Endothelial cell of umbilical vein (primary cell): ENCODE results near the gene IFIT3. TPM values are rescaled to one million over a fixed set of nuclear protein-coding genes. Genes with fewer than 3 reads are reported as not detected.

ENCODE experiments used
- BruUV-seq: library from RNA; stranded (reverse); fragments of 400-500 nt; replicated peaks from 2 replicates; lab custom pipeline; 2021; lab: Mats Ljungman, UMichigan
- CTCF ChIA-PET: fragments of 300-600, 350-600 bp; sonication (Branson Sonifier 250); formaldehyde crosslinking; loops from one replicate; lab custom pipeline; 2021; ENCODE audit warnings: antibody characterized with exemption, inconsistent platforms; lab: Charles Lee
- POLR2A ChIA-PET: fragments of 300-600, 350-600 bp; sonication (Branson Sonifier 250); formaldehyde crosslinking; loops from one replicate; lab custom pipeline; 2021; ENCODE audit warnings: antibody characterized with exemption, inconsistent platforms; lab: Charles Lee
- DNase-seq: peaks from one replicate; pipeline ENCODE4 v3.0.0-alpha.2; 2011; ENCODE audit warnings: low read depth, low spot score
- FAIRE-seq: peaks from 2 replicates; lab custom pipeline; 2011; peaks lifted over from hg19 to GRCh38; lab: Jason Lieb, UNC
- H2AFZ ChIP-seq: 2 replicates; pipeline ENCODE4 v1.6.0; 2012; ENCODE audit warnings: low read depth, low read length, control low read depth, inconsistent platforms
- H3K27ac ChIP-seq: 2 replicates; pipeline ENCODE4 v1.5.1; 2011; ENCODE audit warnings: low read depth, mild to moderate bottlenecking, control low read depth, low read length, moderate library complexity; ENCODE audit not compliant: insufficient read depth
- H3K27me3 ChIP-seq, 2 experiments: 2 replicates each; pipeline versions ENCODE4 v1.6.0 to v1.6.1; 2011; ENCODE audit warnings: low read length in 2 of 2, mixed read lengths in 1 of 2; ENCODE audit not compliant: control insufficient read depth in 2 of 2, insufficient read depth in 2 of 2
- H3K36me3 ChIP-seq, 2 experiments: 2 replicates in 1 of 2; 3 replicates in 1 of 2; pipeline ENCODE4 v1.5.1; 2011; ENCODE audit warnings: low read length in 2 of 2, mild to moderate bottlenecking in 1 of 2, moderate library complexity in 1 of 2; ENCODE audit not compliant: control insufficient read depth in 2 of 2, insufficient read depth in 2 of 2; ENCODE audit errors: extremely low read depth in 1 of 2
- H3K4me1 ChIP-seq: 3 replicates; pipeline ENCODE4 v1.5.1; 2011; ENCODE audit warnings: mild to moderate bottlenecking, low read length; ENCODE audit not compliant: control insufficient read depth, insufficient read depth; ENCODE audit errors: extremely low read depth
- H3K4me2 ChIP-seq: 2 replicates; pipeline ENCODE4 v1.6.1; 2011; ENCODE audit warnings: low read length, control low read depth, mixed read lengths; ENCODE audit not compliant: insufficient read depth
- H3K4me3 ChIP-seq, 3 experiments: fragments of 200-600 bp in 1 of 3; sonication (generic), shearing (Covaris generic) in 1 of 3; replicated peaks in 1 of 3; 2 replicates each; pipeline ENCODE4 v1.5.1; 2011 to 2016; ENCODE audit warnings: control low read depth in 3 of 3, low read length in 3 of 3, mild to moderate bottlenecking in 2 of 3, inconsistent platforms in 1 of 3, low read depth in 1 of 3, moderate library complexity in 1 of 3; ENCODE audit not compliant: insufficient read depth in 1 of 3
- H3K79me2 ChIP-seq: 2 replicates; pipeline ENCODE4 v1.6.0; 2012; ENCODE audit warnings: low read length, inconsistent platforms; ENCODE audit not compliant: control insufficient read depth, insufficient read depth
- H3K9ac ChIP-seq: replicated peaks from 2 replicates; pipeline ENCODE3; 2011; ENCODE audit warnings: low read length, control low read depth; ENCODE audit not compliant: insufficient read depth; ENCODE audit errors: extremely low read depth
- H3K9me1 ChIP-seq: replicated peaks from 3 replicates; pipeline ENCODE4 v1.6.0; 2011; ENCODE audit warnings: mild to moderate bottlenecking, low read length; ENCODE audit not compliant: control insufficient read depth, insufficient read depth; ENCODE audit errors: extremely low read depth
- H3K9me3 ChIP-seq: replicated peaks from 2 replicates; pipeline ENCODE4 v1.5.1; 2012; ENCODE audit warnings: low read length, inconsistent platforms; ENCODE audit not compliant: control insufficient read depth, insufficient read depth
- H4K20me1 ChIP-seq: replicated peaks from 2 replicates; pipeline ENCODE3; 2011; ENCODE audit warnings: mild to moderate bottlenecking, low read length; ENCODE audit not compliant: control insufficient read depth, insufficient read depth; ENCODE audit errors: extremely low read depth
- EZH2 ChIP-seq: IDR thresholded peaks from 2 replicates; pipeline ENCODE4 v1.6.1; 2012; ENCODE audit warnings: borderline replicate concordance, low read depth, mild to moderate bottlenecking, moderate library complexity, low read length, inconsistent platforms; ENCODE audit not compliant: severe bottlenecking
- FOS ChIP-seq: IDR thresholded peaks from 2 replicates; pipeline ENCODE4 v1.6.1; 2011; ENCODE audit warnings: mild to moderate bottlenecking, low read length, moderate library complexity, borderline replicate concordance; ENCODE audit not compliant: insufficient read depth
- GATA2 ChIP-seq: IDR thresholded peaks from 2 replicates; pipeline ENCODE4 v1.7.0; 2011; ENCODE audit warnings: low read depth, mild to moderate bottlenecking, moderate library complexity, mixed read lengths, low read length; ENCODE audit not compliant: insufficient read length, insufficient read depth
- JUN ChIP-seq: IDR thresholded peaks from 2 replicates; pipeline ENCODE4 v1.6.1; 2011; ENCODE audit warnings: borderline replicate concordance, low read depth; ENCODE audit not compliant: insufficient read length, insufficient read depth
- MYC ChIP-seq: IDR thresholded peaks from one replicate; pipeline ENCODE4 v1.6.1; 2011; ENCODE audit warnings: mild to moderate bottlenecking, low read depth, low read length
- POLR2A ChIP-seq: IDR thresholded peaks from 2 replicates; pipeline ENCODE4 v1.6.1; 2012; ENCODE audit warnings: low read depth, mild to moderate bottlenecking, control low read depth, low read length
- POLR2AphosphoS5 ChIP-seq: IDR thresholded peaks from 2 replicates; pipeline ENCODE4 v1.6.1; 2012; ENCODE audit warnings: low read depth, mild to moderate bottlenecking, control low read depth, low read length, moderate library complexity; ENCODE audit not compliant: insufficient read depth
- dilution Hi-C: fragments of 300-500 bp; cut with MboI; formaldehyde crosslinking; loops from one replicate; pipeline ENCODE4 v1.15.0; 2019; ENCODE audit warnings: low sequenced_read_pairs; ENCODE audit not compliant: extremely low pct_ligation_motif_present
- intact Hi-C: fragments of 100-400 bp; cut with micrococcal nuclease; formaldehyde crosslinking; loops from one replicate; pipeline ENCODE4 v1.10.0; 2022
- polyA plus RNA-seq, 4 experiments: library from polyadenylated mRNA; depleted of rRNA in 3 of 4; stranded (reverse) in 3 of 4; unstranded in 1 of 4; fragments of >200 nt; gene quantifications; 2 replicates each; pipeline versions ENCODE4 v1.2.1 to v1.2.3, GENCODE V29; 2011 to 2012; ENCODE audit warnings: missing spikeins in 1 of 4
- total RNA-seq: library from RNA; stranded (reverse); gene quantifications from 2 replicates; pipeline ENCODE4 v1.2.3, GENCODE V29; 2021
- TF ChIP-seq, protein P1 (sequence below): IDR thresholded peaks from 2 replicates; pipeline ENCODE4 v1.6.1; 2011; ENCODE audit not compliant: insufficient read depth, insufficient read length
- TF ChIP-seq, protein P2 (sequence below), 2 donors: IDR thresholded peaks; 1 replicate in 1 of 2; 2 replicates in 1 of 2; pipeline ENCODE4 v1.5.1; 2011; ENCODE audit warnings: low read length in 2 of 2, mild to moderate bottlenecking in 2 of 2, moderate library complexity in 2 of 2, control low read depth in 1 of 2, inconsistent platforms in 1 of 2, low read depth in 1 of 2; ENCODE audit not compliant: insufficient read depth in 1 of 2; ENCODE audit errors: extremely low read depth in 1 of 2

IFIT3 gene
- total and polyA plus RNA-seq, 2 donors (not counting 3 experiments of a cell fraction or from before 2014, with no cell fraction given) = 1.2 to 3.1 TPM

- peak overlapping the region; percentile 37 for H3K4me2 ChIP-seq
- H2AFZ ChIP-seq = no peak overlapping the region
- H3K4me1 ChIP-seq = peaks cover 11% of the 10 kb centered on the region
- TF ChIP-seq, protein P1, sequence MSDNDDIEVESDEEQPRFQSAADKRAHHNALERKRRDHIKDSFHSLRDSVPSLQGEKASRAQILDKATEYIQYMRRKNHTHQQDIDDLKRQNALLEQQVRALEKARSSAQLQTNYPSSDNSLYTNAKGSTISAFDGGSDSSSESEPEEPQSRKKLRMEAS = peak; percentile 42
- TF ChIP-seq POLR2A (no peak), GATA2 (no peak), MYC (no peak)
- CTCF ChIA-PET = interaction anchor here (1.0 to 1.3 kb wide), 2 partner anchors 72 to 116 kb away, joined by 3 read pairs; partner anchors contain the start of gene IFIT2
- peaks cover 6 to 9% of the 10 kb centered on the region in 2 experiments for H3K27me3 ChIP-seq
- peak; percentile 99 for DNase-seq
- H3K27ac ChIP-seq = no peak overlapping the region
- dilution Hi-C loops (no loop called here), intact Hi-C loops (no loop called here)
- H3K9me3 ChIP-seq = no peaks in the 10 kb centered on the region
- H3K36me3 ChIP-seq = no peaks in the 10 kb centered on the region
- no peaks in the 10 kb centered on the region for H4K20me1 ChIP-seq
- BruUV-seq = no TSS peak
- no peaks in the 10 kb centered on the region for H3K79me2 ChIP-seq
- H3K9me1 ChIP-seq = no peaks in the 10 kb centered on the region
- H3K4me3 ChIP-seq = no peak overlapping the region
- peak; percentile 90 for FAIRE-seq
- H3K9ac ChIP-seq = no peak overlapping the region
- POLR2A ChIA-PET = interaction anchor here (0.7 kb wide), 1 partner anchor 72 kb away, joined by 3 read pairs; the partner anchor contains the start of gene IFIT2
These were observed 46.3 kb downstream of the IFIT3 start for GRCh38 chr10:89373916-89374711.

GRCh38 chr10:89374713-89375141 lies 46.9 kb downstream of the IFIT3 start:
- no peak overlapping the region for H2AFZ ChIP-seq
- H3K4me1 ChIP-seq = peaks cover 11% of the 10 kb centered on the region
- dilution Hi-C loops = no loop called here
- H3K27me3 ChIP-seq = peaks cover 6 to 8% of the 10 kb centered on the region in 2 experiments
- no peaks in the 10 kb centered on the region for H3K9me3 ChIP-seq
- DNase-seq (peak; percentile 56), FAIRE-seq (no peak)
- H3K9ac ChIP-seq = no peak overlapping the region
- H3K27ac ChIP-seq = no peak overlapping the region
- no peaks in the 10 kb centered on the region for H3K36me3 ChIP-seq
- ChIA-PET CTCF (interaction anchor here (1.0 to 1.3 kb wide), 2 partner anchors 72 to 117 kb away, joined by 3 read pairs; partner anchors contain the start of gene IFIT2), POLR2A (no interaction called here)
- H3K4me2 ChIP-seq = no peak overlapping the region
- intact Hi-C loops = no loop called here
- no peak overlapping the region for H3K4me3 ChIP-seq
- no TSS peak for BruUV-seq
- H3K79me2 ChIP-seq = no peaks in the 10 kb centered on the region
- TF ChIP-seq EZH2 = no peak
- TF ChIP-seq, protein P1 = no peak
- TF ChIP-seq GATA2 = no peak
- TF ChIP-seq, protein P2, sequence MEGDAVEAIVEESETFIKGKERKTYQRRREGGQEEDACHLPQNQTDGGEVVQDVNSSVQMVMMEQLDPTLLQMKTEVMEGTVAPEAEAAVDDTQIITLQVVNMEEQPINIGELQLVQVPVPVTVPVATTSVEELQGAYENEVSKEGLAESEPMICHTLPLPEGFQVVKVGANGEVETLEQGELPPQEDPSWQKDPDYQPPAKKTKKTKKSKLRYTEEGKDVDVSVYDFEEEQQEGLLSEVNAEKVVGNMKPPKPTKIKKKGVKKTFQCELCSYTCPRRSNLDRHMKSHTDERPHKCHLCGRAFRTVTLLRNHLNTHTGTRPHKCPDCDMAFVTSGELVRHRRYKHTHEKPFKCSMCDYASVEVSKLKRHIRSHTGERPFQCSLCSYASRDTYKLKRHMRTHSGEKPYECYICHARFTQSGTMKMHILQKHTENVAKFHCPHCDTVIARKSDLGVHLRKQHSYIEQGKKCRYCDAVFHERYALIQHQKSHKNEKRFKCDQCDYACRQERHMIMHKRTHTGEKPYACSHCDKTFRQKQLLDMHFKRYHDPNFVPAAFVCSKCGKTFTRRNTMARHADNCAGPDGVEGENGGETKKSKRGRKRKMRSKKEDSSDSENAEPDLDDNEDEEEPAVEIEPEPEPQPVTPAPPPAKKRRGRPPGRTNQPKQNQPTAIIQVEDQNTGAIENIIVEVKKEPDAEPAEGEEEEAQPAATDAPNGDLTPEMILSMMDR (IDR thresholded peaks at IDR 0.05; ENCODE audit: extremely low read depth in 1 of 2, insufficient read depth in 1 of 2, low read depth in 1 of 2, low read length in 2 of 2) = no peak
- TF ChIP-seq POLR2AphosphoS5 = no peak
- TF ChIP-seq MYC = no peak
- TF ChIP-seq FOS = no peak
- no peak for TF ChIP-seq POLR2A
- no peak for TF ChIP-seq JUN
- H4K20me1 ChIP-seq = no peaks in the 10 kb centered on the region
- H3K9me1 ChIP-seq = no peaks in the 10 kb centered on the region
